Activated CD4-positive, alpha-beta T cell treated with anti-CD3 and anti-CD28 coated beads, Interleukin-2, amount 50 U/mL, for 1 hour (primary cell): Measurements from ENCODE around the gene FOXN1.
"Not testable (repeated sequence)": the region's sequence is repeated elsewhere in the genome, so short reads cannot be mapped to it uniquely, and the experiment has no call there.

ENCODE experiments used
- DNase-seq: peaks from one replicate; pipeline ENCODE4 v3.0.0-alpha.2; 2020

FOXN1 gene

GRCh38 chr17:28549236-28550132, 43.3 kb downstream of the FOXN1 start:
- DNase-seq, result peak; percentile 58

GRCh38 chr17:28550858-28551257, 44.7 kb downstream of the FOXN1 start:
- DNase-seq, result no peak

- DNase-seq, result no peak
Measured at GRCh38 chr17:28551421-28552175, 45.5 kb downstream of the FOXN1 start.

- peak; percentile 74 for DNase-seq
Measured at GRCh38 chr17:28552176-28552999, 46.2 kb downstream of the FOXN1 start, which contains the start of gene UNC119. Gene UNC119, minus strand, starts transcription at chr17:28552624. Its CDS starts 67 bp downstream, at chr17:28552557.

GRCh38 chr17:28553000-28553505, 46.9 kb downstream of the FOXN1 start:
- DNase-seq, result no peak

GRCh38 chr17:28554565-28554964, 48.4 kb downstream of the FOXN1 start:
- no peak for DNase-seq

- DNase-seq, result no peak
Measured at GRCh38 chr17:28555022-28555421, 48.9 kb downstream of the FOXN1 start.

- DNase-seq, result no peak
Measured at GRCh38 chr17:28563475-28563874, 57.3 kb downstream of the FOXN1 start.

GRCh38 chr17:28567604-28568003, 61.5 kb downstream of the FOXN1 start:
- DNase-seq, result no peak

- no peak for DNase-seq
Measured at GRCh38 chr17:28569446-28569845, 63.3 kb downstream of the FOXN1 start.

- DNase-seq, result peak; percentile 40
Measured at GRCh38 chr17:28570716-28571360, 64.7 kb downstream of the FOXN1 start.

- peak; percentile 89 for DNase-seq
Measured at GRCh38 chr17:28571361-28572122, 65.4 kb downstream of the FOXN1 start, which contains the start of gene PIGS. Gene PIGS, minus strand, starts transcription at chr17:28571524. Its CDS starts 28 bp downstream, at chr17:28571496.

GRCh38 chr17:28572259-28573039, 66.3 kb downstream of the FOXN1 start:
- DNase-seq, result no peak

- DNase-seq, result no peak
Measured at GRCh38 chr17:28573040-28573380, 66.9 kb downstream of the FOXN1 start.

- DNase-seq, result no peak
Measured at GRCh38 chr17:28573521-28573920, 67.4 kb downstream of the FOXN1 start.

GRCh38 chr17:28573966-28574480, 67.9 kb downstream of the FOXN1 start:
- no peak for DNase-seq

GRCh38 chr17:28574526-28574925, 68.4 kb downstream of the FOXN1 start:
- DNase-seq, result peak; percentile 28

- DNase-seq, result no peak
Measured at GRCh38 chr17:28575126-28575795, 69.1 kb downstream of the FOXN1 start.

GRCh38 chr17:28576016-28576415, 69.9 kb downstream of the FOXN1 start:
- DNase-seq, result not testable (repeated sequence)
